OCI-LY3 (cell line): Measurements from ENCODE around the gene VGLL4.
A peak's percentile ranks its signal among the peaks of the same experiment; 100 is the strongest.

ENCODE experiments used
- H2AFZ ChIP-seq: fragments of 200-600, 300-600 bp; shearing (Covaris generic); 2 replicates; pipeline ENCODE4 v1.6.0; 2014; ENCODE audit warnings: antibody characterized with exemption, low read depth, low read length
- H3K27ac ChIP-seq: fragments of 200-600, 300-600 bp; sonication (generic); 2 replicates; pipeline ENCODE4 v1.5.1; 2014; ENCODE audit warnings: mild to moderate bottlenecking, low read length, moderate library complexity, mixed read lengths
- H3K27me3 ChIP-seq: fragments of 200-600, 300-600 bp; sonication (generic); 2 replicates; pipeline ENCODE4 v1.6.1; 2014; ENCODE audit warnings: low read depth, low read length, mixed read lengths
- H3K36me3 ChIP-seq: fragments of 200-600, 300-600 bp; sonication (generic); replicated peaks from 2 replicates; pipeline ENCODE3; 2014; ENCODE audit warnings: low read depth, low read length, mixed read lengths
- H3K4me1 ChIP-seq: fragments of 300-600, 200-600 bp; sonication (generic); 2 replicates; pipeline ENCODE4 v1.6.1; 2014; ENCODE audit warnings: low read length, mixed read lengths
- H3K4me2 ChIP-seq: fragments of 200-600, 300-600 bp; sonication (generic); 2 replicates; pipeline ENCODE4 v1.6.1; 2014; ENCODE audit warnings: low read length, mixed read lengths
- H3K4me3 ChIP-seq: fragments of 300-600, 200-600 bp; sonication (generic); 2 replicates; pipeline ENCODE4 v1.5.1; 2014; ENCODE audit warnings: antibody characterized with exemption, mild to moderate bottlenecking, low read length, moderate library complexity
- H3K79me2 ChIP-seq: fragments of 300-600, 200-600 bp; shearing (Covaris generic); 2 replicates; pipeline ENCODE4 v1.6.1; 2014; ENCODE audit warnings: mild to moderate bottlenecking, low read length, mixed read lengths
- H3K9ac ChIP-seq: fragments of 300-600, 200-600 bp; shearing (Covaris generic); 2 replicates; pipeline ENCODE4 v1.6.0; 2014; ENCODE audit warnings: mild to moderate bottlenecking, low read length, moderate library complexity
- H3K9me3 ChIP-seq: fragments of 200-600, 300-600 bp; shearing (Covaris generic); 2 replicates; pipeline ENCODE4 v1.6.1; 2014; ENCODE audit warnings: low read length, mixed read lengths; ENCODE audit not compliant: insufficient read depth
- H4K20me1 ChIP-seq: fragments of 200-600, 300-600 bp; sonication (generic); 2 replicates; pipeline ENCODE4 v1.6.1; 2016; ENCODE audit warnings: low read length, mixed read lengths; ENCODE audit not compliant: insufficient read depth
- EZH2phosphoT487 ChIP-seq: fragments of 200-600 bp; shearing (Covaris generic); IDR thresholded peaks from 2 replicates; pipeline ENCODE4 v1.6.1; 2018; ENCODE audit warnings: antibody characterized with exemption, mixed run types, low read depth
- TF ChIP-seq, protein P1 (sequence below): fragments of 200-600, 300-600 bp; sonication (generic); IDR thresholded peaks from 2 replicates; pipeline ENCODE4 v1.5.1; 2014; ENCODE audit warnings: antibody characterized with exemption, low read length, low read depth

VGLL4 gene

GRCh38 chr3:11641316-11641682, 2.4 kb downstream of the VGLL4 start:
- TF ChIP-seq, protein P1, sequence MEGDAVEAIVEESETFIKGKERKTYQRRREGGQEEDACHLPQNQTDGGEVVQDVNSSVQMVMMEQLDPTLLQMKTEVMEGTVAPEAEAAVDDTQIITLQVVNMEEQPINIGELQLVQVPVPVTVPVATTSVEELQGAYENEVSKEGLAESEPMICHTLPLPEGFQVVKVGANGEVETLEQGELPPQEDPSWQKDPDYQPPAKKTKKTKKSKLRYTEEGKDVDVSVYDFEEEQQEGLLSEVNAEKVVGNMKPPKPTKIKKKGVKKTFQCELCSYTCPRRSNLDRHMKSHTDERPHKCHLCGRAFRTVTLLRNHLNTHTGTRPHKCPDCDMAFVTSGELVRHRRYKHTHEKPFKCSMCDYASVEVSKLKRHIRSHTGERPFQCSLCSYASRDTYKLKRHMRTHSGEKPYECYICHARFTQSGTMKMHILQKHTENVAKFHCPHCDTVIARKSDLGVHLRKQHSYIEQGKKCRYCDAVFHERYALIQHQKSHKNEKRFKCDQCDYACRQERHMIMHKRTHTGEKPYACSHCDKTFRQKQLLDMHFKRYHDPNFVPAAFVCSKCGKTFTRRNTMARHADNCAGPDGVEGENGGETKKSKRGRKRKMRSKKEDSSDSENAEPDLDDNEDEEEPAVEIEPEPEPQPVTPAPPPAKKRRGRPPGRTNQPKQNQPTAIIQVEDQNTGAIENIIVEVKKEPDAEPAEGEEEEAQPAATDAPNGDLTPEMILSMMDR, result no peak
- TF ChIP-seq EZH2phosphoT487, result no peak
- peak overlapping the region; percentile 78 for H3K9ac ChIP-seq
- peaks cover 3% of the 10 kb centered on the region for H3K36me3 ChIP-seq
- H3K4me3 ChIP-seq, result peak overlapping the region; percentile 86
- no peaks in the 10 kb centered on the region for H3K27me3 ChIP-seq
- H4K20me1 ChIP-seq, result 0 out of 2 replicates have a peak, but pooled peaks cover 5% of the 10 kb centered on the region
- H3K9me3 ChIP-seq, result no peaks in the 10 kb centered on the region
- H3K27ac ChIP-seq, result no peak overlapping the region
- H3K4me1 ChIP-seq, result peaks cover 11% of the 10 kb centered on the region
- peak overlapping the region; percentile 68 for H3K4me2 ChIP-seq
- peaks cover 59% of the 10 kb centered on the region for H3K79me2 ChIP-seq
- H2AFZ ChIP-seq, result no peak overlapping the region

GRCh38 chr3:11640009-11640673, 3.6 kb downstream of the VGLL4 start:
- H3K4me3 ChIP-seq, result no peak overlapping the region
- TF ChIP-seq, protein P1, result no peak
- no peak for TF ChIP-seq EZH2phosphoT487
- peaks cover 3% of the 10 kb centered on the region for H3K36me3 ChIP-seq
- H2AFZ ChIP-seq, result no peak overlapping the region
- peaks cover 11% of the 10 kb centered on the region for H3K4me1 ChIP-seq
- peaks cover 16% of the 10 kb centered on the region for H4K20me1 ChIP-seq
- no peak overlapping the region for H3K9ac ChIP-seq
- H3K27me3 ChIP-seq, result no peaks in the 10 kb centered on the region
- H3K79me2 ChIP-seq, result peaks cover 71% of the 10 kb centered on the region
- no peak overlapping the region for H3K27ac ChIP-seq
- H3K9me3 ChIP-seq, result no peaks in the 10 kb centered on the region
- H3K4me2 ChIP-seq, result no peak overlapping the region

DNA sequence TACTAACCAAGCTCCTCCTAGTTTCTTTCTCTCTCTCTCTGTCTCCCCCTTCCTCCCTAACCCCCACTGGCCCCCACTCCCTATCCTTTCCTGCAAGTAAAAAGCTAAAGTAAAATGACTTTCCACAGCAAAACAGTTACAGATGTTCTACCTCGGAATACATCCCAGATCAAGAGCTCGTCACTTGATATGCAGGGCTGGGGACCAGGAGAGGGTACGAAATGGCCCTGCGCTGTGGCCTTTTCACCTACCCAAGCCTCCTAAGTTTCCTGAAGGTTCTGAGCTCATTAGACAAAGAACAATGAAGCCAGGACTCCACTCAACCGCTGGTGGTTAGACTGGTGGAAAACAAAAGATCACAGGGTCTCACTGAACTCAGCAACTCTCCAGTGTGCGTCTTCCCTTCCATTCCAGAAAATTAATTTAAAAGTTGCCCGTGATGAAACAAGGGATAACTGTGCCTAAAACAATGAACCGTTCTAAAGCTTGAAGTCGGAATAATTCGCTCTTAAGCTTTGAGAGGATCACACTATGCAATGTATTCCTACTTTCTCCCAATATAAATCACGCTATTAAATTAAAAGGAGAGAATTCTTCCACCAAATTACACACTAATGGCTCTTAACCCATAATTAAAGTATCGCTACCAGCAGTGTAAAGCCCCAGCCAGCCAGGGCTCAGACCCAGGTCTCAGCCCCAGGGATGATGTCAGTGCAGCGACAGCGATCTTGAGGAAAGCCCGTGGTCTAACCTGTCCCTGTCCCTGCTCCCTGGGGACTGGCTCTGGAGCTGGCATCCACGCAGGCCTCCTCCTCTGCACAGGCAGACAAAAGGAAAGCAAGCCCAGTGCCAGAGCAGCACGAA, 5.0 kb downstream of the VGLL4 start:
- Histone ChIP-seq H4K20me1 (peaks cover 29% of the 10 kb centered on the region), H3K9ac (no peak overlapping the region), H3K4me3 (no peak overlapping the region), H3K79me2 (peaks cover 85% of the 10 kb centered on the region), H3K27ac (no peak overlapping the region), H3K36me3 (peaks cover 3% of the 10 kb centered on the region), H2AFZ (no peak overlapping the region), H3K4me1 (peaks cover 5% of the 10 kb centered on the region), H3K27me3 (no peaks in the 10 kb centered on the region), H3K4me2 (no peak overlapping the region), H3K9me3 (no peaks in the 10 kb centered on the region)
- TF ChIP-seq EZH2phosphoT487, result no peak
- TF ChIP-seq, protein P1, result no peak

DNA sequence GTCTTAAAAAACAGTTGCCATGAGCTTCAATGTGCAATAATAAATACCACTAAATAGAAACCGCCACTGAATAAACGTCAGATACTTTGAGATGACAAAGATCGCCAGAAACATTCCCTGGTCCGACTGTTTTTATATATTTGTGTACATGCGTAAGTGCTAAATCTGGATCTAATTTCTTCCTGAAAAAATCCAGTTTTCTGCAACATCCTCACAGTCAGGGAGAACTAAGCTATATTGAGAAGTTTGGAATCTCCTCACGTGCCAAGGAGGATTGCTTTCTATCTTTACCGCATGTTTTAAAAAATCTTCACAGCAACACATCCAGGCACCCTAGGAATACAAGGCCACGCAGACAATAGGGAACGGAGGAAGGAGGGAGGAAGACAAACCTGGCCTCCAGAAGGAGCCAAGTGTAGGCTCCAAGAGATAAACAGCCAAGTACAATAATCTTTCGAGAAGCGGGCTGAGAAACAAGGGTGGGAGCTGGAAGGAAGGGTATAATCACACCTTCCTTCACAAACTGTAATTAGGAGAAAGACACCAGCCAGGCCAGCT, 5.7 kb downstream of the VGLL4 start:
- TF ChIP-seq, protein P1, result no peak
- no peak for TF ChIP-seq EZH2phosphoT487
- peaks cover 5% of the 10 kb centered on the region for H3K4me1 ChIP-seq
- no peak overlapping the region for H3K27ac ChIP-seq
- no peaks in the 10 kb centered on the region for H3K27me3 ChIP-seq
- peaks cover 90% of the 10 kb centered on the region for H3K79me2 ChIP-seq
- no peak overlapping the region for H3K9ac ChIP-seq
- no peak overlapping the region for H3K4me2 ChIP-seq
- H3K4me3 ChIP-seq, result no peak overlapping the region
- H4K20me1 ChIP-seq, result peaks cover 33% of the 10 kb centered on the region
- H3K9me3 ChIP-seq, result no peaks in the 10 kb centered on the region
- H2AFZ ChIP-seq, result no peak overlapping the region
- peaks cover 3% of the 10 kb centered on the region for H3K36me3 ChIP-seq
